WTC11 (cell line): Measurements from ENCODE around the gene PRSS16. TPM values are rescaled to one million over a fixed set of nuclear protein-coding genes. Genes with fewer than 3 reads are reported as not detected.
A peak's percentile ranks its signal among the peaks of the same experiment; 100 is the strongest.

Source experiments
- ATAC-seq: fragments of 200-7000 bp; cut with Tn5 transposase; 2 replicates; pipeline ENCODE4 v1.10.0; 2021; ENCODE audit warnings: mild to moderate bottlenecking, moderate library complexity
- CTCF ChIA-PET: fragments of 300-600 bp; sonication (Branson Sonifier 250); formaldehyde crosslinking; loops from one replicate; lab custom pipeline; 2021; ENCODE audit warnings: antibody characterized with exemption; lab: Charles Lee
- POLR2A ChIA-PET: fragments of 350-600 bp; sonication (Branson Sonifier 250); formaldehyde crosslinking; loops from one replicate; lab custom pipeline; 2021; ENCODE audit warnings: antibody characterized with exemption; lab: Charles Lee
- DNase-seq: peaks from one replicate; pipeline ENCODE4 v3.0.0; 2021; ENCODE audit warnings: low spot score
- H3K27ac Mint-ChIP-seq: 2 replicates; pipeline ENCODE4 v1.8.0; 2021; ENCODE audit warnings: mixed read lengths
- H3K27me3 Mint-ChIP-seq: 2 replicates; pipeline ENCODE4 v1.8.0; 2021; ENCODE audit warnings: low read depth, mild to moderate bottlenecking, moderate library complexity, mixed read lengths
- H3K36me3 Mint-ChIP-seq: 2 replicates; pipeline ENCODE4 v1.8.0; 2021; ENCODE audit warnings: mixed read lengths
- H3K4me1 Mint-ChIP-seq: 2 replicates; pipeline ENCODE4 v1.8.0; 2022; ENCODE audit warnings: mixed read lengths
- H3K4me3 Mint-ChIP-seq: 2 replicates; pipeline ENCODE4 v1.8.0; 2021; ENCODE audit warnings: mild to moderate bottlenecking, moderate library complexity, mixed read lengths
- H3K9me3 Mint-ChIP-seq: 2 replicates; pipeline ENCODE4 v1.8.0; 2021; ENCODE audit warnings: mixed read lengths
- CREM ChIP-seq: sonication (generic); formaldehyde crosslinking; IDR thresholded peaks from 2 replicates; pipeline ENCODE4 v1.8.1; 2022; ENCODE audit warnings: mild to moderate bottlenecking, missing genetic modification reagents, moderate library complexity
- ETV6 ChIP-seq: sonication (generic); formaldehyde crosslinking; IDR thresholded peaks from 2 replicates; pipeline ENCODE4 v1.8.1; 2022; ENCODE audit warnings: mild to moderate bottlenecking, missing genetic modification reagents
- FOXP1 ChIP-seq: sonication (generic); formaldehyde crosslinking; IDR thresholded peaks from 2 replicates; pipeline ENCODE4 v1.8.0; 2022; ENCODE audit warnings: missing genetic modification reagents, mild to moderate bottlenecking, moderate library complexity, borderline replicate concordance
- HMGA2 ChIP-seq: fragments of 250-450 bp; sonication (Bioruptor Pico); IDR thresholded peaks from 2 replicates; pipeline ENCODE4 v1.4.0; 2021; ENCODE audit warnings: mild to moderate bottlenecking, moderate library complexity
- HMGXB4 ChIP-seq: sonication (generic); formaldehyde crosslinking; IDR thresholded peaks from 2 replicates; pipeline ENCODE4 v1.8.1; 2023; ENCODE audit warnings: mild to moderate bottlenecking, moderate library complexity, missing genetic modification reagents
- MAX ChIP-seq: sonication (generic); formaldehyde crosslinking; IDR thresholded peaks from 2 replicates; pipeline ENCODE4 v1.8.0; 2022; ENCODE audit warnings: mild to moderate bottlenecking, missing genetic modification reagents
- MYBL2 ChIP-seq: sonication (generic); formaldehyde crosslinking; IDR thresholded peaks from 2 replicates; pipeline ENCODE4 v1.8.1; 2023; ENCODE audit warnings: mild to moderate bottlenecking, moderate library complexity, missing genetic modification reagents
- TCF7 ChIP-seq: sonication (generic); formaldehyde crosslinking; IDR thresholded peaks from 2 replicates; pipeline ENCODE4 v1.8.0; 2022; ENCODE audit warnings: mild to moderate bottlenecking, low read depth, missing genetic modification reagents, moderate library complexity
- TEAD1 ChIP-seq: sonication (generic); formaldehyde crosslinking; IDR thresholded peaks from 2 replicates; pipeline ENCODE4 v1.8.0; 2022; ENCODE audit warnings: mild to moderate bottlenecking, missing genetic modification reagents
- TP53 ChIP-seq: sonication (generic); formaldehyde crosslinking; IDR thresholded peaks from 2 replicates; pipeline ENCODE4 v1.8.1; 2023; ENCODE audit warnings: mild to moderate bottlenecking, missing genetic modification reagents
- USF1 ChIP-seq: sonication (generic); formaldehyde crosslinking; IDR thresholded peaks from 2 replicates; pipeline ENCODE4 v1.8.0; 2022; ENCODE audit warnings: mild to moderate bottlenecking, missing genetic modification reagents
- USF2 ChIP-seq: sonication (generic); formaldehyde crosslinking; IDR thresholded peaks from 2 replicates; pipeline ENCODE4 v1.8.1; 2023; ENCODE audit warnings: mild to moderate bottlenecking, missing genetic modification reagents, moderate library complexity
- ZBTB43 ChIP-seq: sonication (generic); formaldehyde crosslinking; IDR thresholded peaks from 2 replicates; pipeline ENCODE4 v1.8.1; 2023; ENCODE audit warnings: mild to moderate bottlenecking, missing genetic modification reagents
- ZNF281 ChIP-seq: sonication (generic); formaldehyde crosslinking; IDR thresholded peaks from 2 replicates; pipeline ENCODE4 v1.8.0; 2023; ENCODE audit warnings: mild to moderate bottlenecking, missing genetic modification reagents
- total RNA-seq: library from RNA; stranded (reverse); gene quantifications from 3 replicates; pipeline ENCODE4 v1.2.3, GENCODE V29; 2021

Gene PRSS16
- total RNA-seq, 1 experiment from 2014 or later = 18.5 TPM

GRCh38 chr6:27297857-27298730 is 50.6 kb downstream of the PRSS16 start:
- H3K36me3 Mint-ChIP-seq = no peaks in the 10 kb centered on the region
- TF ChIP-seq USF1 (CRISPR knock-in tag) (peak; percentile 53; the same call in 1 of the 2 replicates), CREM (CRISPR knock-in tag) (no peak), TEAD1 (CRISPR knock-in tag) (0 out of 2 replicates have a peak, but pooled peaks have one; percentile 62), ZNF281 (CRISPR knock-in tag) (no peak), USF2 (CRISPR knock-in tag) (peak; percentile 61), TP53 (CRISPR knock-in tag) (no peak), ETV6 (CRISPR knock-in tag) (0 out of 2 replicates have a peak, but pooled peaks have one; percentile 41), MYBL2 (no peak), HMGXB4 (CRISPR knock-in tag) (peak; percentile 83; the same call in 1 of the 2 replicates), MAX (CRISPR knock-in tag) (peak; percentile 83), FOXP1 (no peak), ZBTB43 (no peak)
- ChIA-PET POLR2A (interaction anchor here (0.8 kb wide), 1 partner anchor 59 kb away, joined by 4 read pairs; no protein-coding TSS in a partner anchor), CTCF (interaction anchor here (0.6 to 1.2 kb wide), 2 partner anchors 76 to 120 kb away, joined by 3 to 8 read pairs; no protein-coding TSS in a partner anchor)
- H3K27me3 Mint-ChIP-seq = peaks cover 10% of the 10 kb centered on the region; the same call in 1 of the 2 replicates
- peak overlapping the region; percentile 93 for H3K4me3 Mint-ChIP-seq
- peak; percentile 21 for ATAC-seq
- H3K9me3 Mint-ChIP-seq = no peaks in the 10 kb centered on the region
- H3K4me1 Mint-ChIP-seq = peaks cover 42% of the 10 kb centered on the region
- H3K27ac Mint-ChIP-seq = no peak overlapping the region
- DNase-seq = peak; percentile 80

GRCh38 chr6:27303613-27304272 is 56.2 kb downstream of the PRSS16 start:
- ATAC-seq = peak; percentile 74
- ChIA-PET CTCF (interaction anchor here (0.7 to 1.8 kb wide), 5 partner anchors 8 to 449 kb away, joined by 3 to 7 read pairs (median 5); partner anchors contain the start of gene POM121L2), POLR2A (interaction anchor here (0.6 kb wide), 1 partner anchor 435 kb away, joined by 3 read pairs; no protein-coding TSS in a partner anchor)
- H3K27ac Mint-ChIP-seq = no peak overlapping the region
- DNase-seq = no peak
- H3K9me3 Mint-ChIP-seq = no peaks in the 10 kb centered on the region
- H3K36me3 Mint-ChIP-seq = no peaks in the 10 kb centered on the region
- TF ChIP-seq TCF7 (no peak), HMGXB4 (CRISPR knock-in tag) (0 out of 2 replicates have a peak, but pooled peaks have one; percentile 41), FOXP1 (no peak), HMGA2 (CRISPR knock-in tag) (peak; percentile 76)
- peaks cover 31% of the 10 kb centered on the region for H3K27me3 Mint-ChIP-seq
- H3K4me3 Mint-ChIP-seq = peak overlapping the region; percentile 64
- H3K4me1 Mint-ChIP-seq = peaks cover 12% of the 10 kb centered on the region
